ENCODE measurements around the gene DNAJC8. TPM values are rescaled to one million over a fixed set of nuclear protein-coding genes. Genes with fewer than 3 reads are reported as not detected.

Gene DNAJC8
- total RNA-seq, 1 experiment from 2014 or later, result 135 TPM

DNA sequence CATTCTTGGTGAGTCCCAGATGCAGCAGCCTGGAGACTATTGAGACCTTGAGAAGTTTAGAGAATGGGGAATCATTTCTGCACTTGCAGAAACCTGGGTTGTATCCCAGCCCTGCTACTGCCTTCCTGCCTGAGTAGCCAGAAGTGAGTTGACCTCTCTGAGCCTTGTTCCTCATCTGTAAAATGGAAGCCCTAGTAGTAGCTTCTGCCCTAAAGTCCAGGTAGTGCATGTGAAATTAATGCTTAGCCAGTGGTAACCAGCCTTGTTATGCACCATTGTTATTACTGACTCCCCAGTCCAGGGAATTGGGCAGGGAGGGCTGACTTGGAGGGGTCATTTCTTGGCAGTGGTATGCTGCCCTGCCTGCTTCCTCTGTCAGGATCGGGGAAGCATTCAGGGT is 32.1 kb upstream of the DNAJC8 start:
- H3K4me3 ChIP-seq (ENCODE audit: low read depth, low read length, poor library complexity, severe bottlenecking), result no peak overlapping the region
- H3K27ac ChIP-seq (ENCODE audit: low read depth, low read length, poor library complexity, severe bottlenecking), result no peak overlapping the region
- ChIA-PET POLR2A (ENCODE audit: low non-redundant PET) (no interaction called here), CTCF (no interaction called here)
- intact Hi-C loops (cut with micrococcal nuclease; ENCODE audit: unreplicated experiment), result no loop called here
- H3K36me3 ChIP-seq (ENCODE audit: insufficient read depth, low read length, poor library complexity, severe bottlenecking), result peaks cover 6% of the 10 kb centered on the region
- peaks cover 6% of the 10 kb centered on the region for H3K4me1 ChIP-seq (ENCODE audit: insufficient read depth, low read length, poor library complexity, severe bottlenecking)
- no peaks in the 10 kb centered on the region for H3K9me3 ChIP-seq (ENCODE audit: low read depth, low read length, poor library complexity, severe bottlenecking)
- no peaks in the 10 kb centered on the region for H3K27me3 ChIP-seq (replicated peaks; ENCODE audit: insufficient read depth, low read depth, low read length, poor library complexity)
- BruUV-seq (replicated peaks), result no TSS peak
- TF ChIP-seq EZH2 (IDR thresholded peaks at IDR 0.05; ENCODE audit: borderline replicate concordance, low read depth, low read length, poor library complexity, severe bottlenecking), result no peak
- TF ChIP-seq, protein P1, sequence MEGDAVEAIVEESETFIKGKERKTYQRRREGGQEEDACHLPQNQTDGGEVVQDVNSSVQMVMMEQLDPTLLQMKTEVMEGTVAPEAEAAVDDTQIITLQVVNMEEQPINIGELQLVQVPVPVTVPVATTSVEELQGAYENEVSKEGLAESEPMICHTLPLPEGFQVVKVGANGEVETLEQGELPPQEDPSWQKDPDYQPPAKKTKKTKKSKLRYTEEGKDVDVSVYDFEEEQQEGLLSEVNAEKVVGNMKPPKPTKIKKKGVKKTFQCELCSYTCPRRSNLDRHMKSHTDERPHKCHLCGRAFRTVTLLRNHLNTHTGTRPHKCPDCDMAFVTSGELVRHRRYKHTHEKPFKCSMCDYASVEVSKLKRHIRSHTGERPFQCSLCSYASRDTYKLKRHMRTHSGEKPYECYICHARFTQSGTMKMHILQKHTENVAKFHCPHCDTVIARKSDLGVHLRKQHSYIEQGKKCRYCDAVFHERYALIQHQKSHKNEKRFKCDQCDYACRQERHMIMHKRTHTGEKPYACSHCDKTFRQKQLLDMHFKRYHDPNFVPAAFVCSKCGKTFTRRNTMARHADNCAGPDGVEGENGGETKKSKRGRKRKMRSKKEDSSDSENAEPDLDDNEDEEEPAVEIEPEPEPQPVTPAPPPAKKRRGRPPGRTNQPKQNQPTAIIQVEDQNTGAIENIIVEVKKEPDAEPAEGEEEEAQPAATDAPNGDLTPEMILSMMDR (conservative IDR thresholded peaks at IDR 0.05; ENCODE audit: low read depth, low read length), result no peak
- DNase-seq (ENCODE audit: low spot score), result no peak

DNA sequence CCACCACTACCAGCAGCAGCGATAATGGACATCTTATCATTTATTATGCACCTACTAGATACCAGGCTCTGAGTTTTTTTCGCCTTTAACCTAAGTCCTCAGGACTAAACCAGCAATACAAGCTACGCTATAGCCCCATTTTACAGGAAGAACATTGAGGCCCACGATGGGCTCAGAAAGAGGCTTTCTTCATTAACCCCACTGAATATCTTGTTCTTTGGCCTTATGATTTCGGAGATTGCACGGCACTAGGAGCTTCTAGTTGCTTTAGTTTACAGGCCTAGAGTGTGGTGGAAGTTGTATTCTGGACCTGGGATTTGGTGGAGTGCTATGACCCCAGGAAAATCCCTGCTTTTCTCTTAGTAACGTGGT is 28.0 kb upstream of the DNAJC8 start:
- Histone ChIP-seq H3K4me1 (ENCODE audit: insufficient read depth, low read length, poor library complexity, severe bottlenecking) (peaks cover 11% of the 10 kb centered on the region), H3K27me3 (replicated peaks; ENCODE audit: insufficient read depth, low read depth, low read length, poor library complexity) (no peaks in the 10 kb centered on the region), H3K27ac (ENCODE audit: low read depth, low read length, poor library complexity, severe bottlenecking) (peak overlapping the region; percentile 92), H3K4me3 (ENCODE audit: low read depth, low read length, poor library complexity, severe bottlenecking) (peak overlapping the region; percentile 100), H3K36me3 (ENCODE audit: insufficient read depth, low read length, poor library complexity, severe bottlenecking) (no peaks in the 10 kb centered on the region), H3K9me3 (ENCODE audit: low read depth, low read length, poor library complexity, severe bottlenecking) (no peaks in the 10 kb centered on the region)
- CTCF ChIA-PET, result no interaction called here
- no peak for TF ChIP-seq EZH2 (IDR thresholded peaks at IDR 0.05; ENCODE audit: borderline replicate concordance, low read depth, low read length, poor library complexity, severe bottlenecking)
- TF ChIP-seq, protein P1 (conservative IDR thresholded peaks at IDR 0.05; ENCODE audit: low read depth, low read length), result no peak
- no peak for DNase-seq (ENCODE audit: low spot score)
- intact Hi-C loops (cut with micrococcal nuclease; ENCODE audit: unreplicated experiment), result no loop called here
- BruUV-seq (replicated peaks), result no TSS peak
- POLR2A ChIA-PET (ENCODE audit: low non-redundant PET), result interaction anchor here (0.5 to 2.5 kb wide), 2 partner anchors 12 to 253 kb away, joined by 3 to 10 read pairs; no protein-coding TSS in a partner anchor

DNA sequence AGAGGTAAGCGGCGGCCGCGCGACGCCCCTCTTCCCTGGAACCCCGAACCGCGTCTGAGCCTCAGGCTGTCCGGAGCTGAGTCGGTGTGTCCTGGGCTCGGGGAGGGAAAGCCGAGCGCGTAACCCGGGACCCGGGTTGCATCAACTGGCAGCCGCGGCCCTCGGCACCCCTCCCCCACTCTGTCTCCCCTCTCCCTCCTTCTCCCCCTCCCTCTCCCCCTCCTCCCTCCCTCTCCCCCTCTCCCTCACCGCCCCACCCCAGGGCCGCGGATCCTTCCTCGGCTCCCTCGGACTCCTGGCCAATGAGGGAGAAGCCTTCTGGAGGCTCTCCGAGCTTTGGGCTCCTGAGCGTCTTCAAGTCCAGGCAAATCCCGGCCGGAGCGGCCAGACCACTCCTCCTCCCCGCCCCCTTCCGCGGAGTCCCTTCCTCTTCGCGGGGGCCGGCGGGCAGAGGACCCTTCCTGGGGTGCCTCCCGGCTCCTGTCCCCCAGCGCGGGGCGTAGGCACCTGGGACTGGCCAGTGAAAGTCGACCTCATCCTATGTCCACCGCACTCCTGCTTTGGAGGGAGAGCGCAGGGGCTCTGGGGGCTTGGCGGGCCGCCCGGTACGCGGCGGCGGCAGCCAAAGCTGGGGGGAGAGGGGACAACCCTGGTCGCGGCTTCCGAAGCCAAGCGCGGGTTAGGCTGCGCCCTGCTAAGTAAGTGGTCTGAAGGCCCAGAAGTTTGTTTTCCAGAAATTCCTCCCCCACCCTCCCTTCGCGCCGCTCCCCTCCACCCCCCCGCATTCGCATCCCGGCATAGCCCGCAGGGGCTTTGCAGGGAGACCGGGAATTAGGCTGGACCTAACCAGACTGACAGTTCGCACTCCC is 27.3 kb upstream of the DNAJC8 start:
- ChIA-PET POLR2A (ENCODE audit: low non-redundant PET) (interaction anchor here (0.5 to 2.5 kb wide), 2 partner anchors 11 to 253 kb away, joined by 3 to 10 read pairs; no protein-coding TSS in a partner anchor), CTCF (interaction anchor here (1.1 kb wide), 1 partner anchor 12 kb away, joined by 5 read pairs; no protein-coding TSS in a partner anchor)
- DNase-seq (ENCODE audit: low spot score), result peak; percentile 56
- Histone ChIP-seq H3K4me3 (ENCODE audit: low read depth, low read length, poor library complexity, severe bottlenecking) (peak overlapping the region; percentile 100), H3K36me3 (ENCODE audit: insufficient read depth, low read length, poor library complexity, severe bottlenecking) (no peaks in the 10 kb centered on the region), H3K27ac (ENCODE audit: low read depth, low read length, poor library complexity, severe bottlenecking) (peak overlapping the region; percentile 92), H3K27me3 (replicated peaks; ENCODE audit: insufficient read depth, low read depth, low read length, poor library complexity) (no peaks in the 10 kb centered on the region), H3K9me3 (ENCODE audit: low read depth, low read length, poor library complexity, severe bottlenecking) (no peaks in the 10 kb centered on the region), H3K4me1 (ENCODE audit: insufficient read depth, low read length, poor library complexity, severe bottlenecking) (peaks cover 11% of the 10 kb centered on the region)
- TF ChIP-seq, protein P1 (conservative IDR thresholded peaks at IDR 0.05; ENCODE audit: low read depth, low read length), result no peak
- no peak for TF ChIP-seq EZH2 (IDR thresholded peaks at IDR 0.05; ENCODE audit: borderline replicate concordance, low read depth, low read length, poor library complexity, severe bottlenecking)
- no TSS peak for BruUV-seq (replicated peaks)
- intact Hi-C loops (cut with micrococcal nuclease; ENCODE audit: unreplicated experiment), result loop anchor here (2.0 kb wide), 1 partner anchor 69 kb away; the partner anchor contains the start of gene MED18
